GM19463 (cell line): Measurements from ENCODE around the gene APOBEC2.

ENCODE experiments used
- ATAC-seq: cut with Tn5 transposase; IDR thresholded peaks from one replicate; pipeline ENCODE4 v1.9.1; 2021; ENCODE audit warnings: mild to moderate bottlenecking, moderate library complexity; ENCODE audit not compliant: unreplicated experiment

Gene APOBEC2

GRCh38 chr6:41058783-41059181 lies 5.8 kb downstream of the APOBEC2 start:
- no peak for ATAC-seq

GRCh38 chr6:41059556-41059955 lies 6.6 kb downstream of the APOBEC2 start:
- ATAC-seq, result no peak

DNA sequence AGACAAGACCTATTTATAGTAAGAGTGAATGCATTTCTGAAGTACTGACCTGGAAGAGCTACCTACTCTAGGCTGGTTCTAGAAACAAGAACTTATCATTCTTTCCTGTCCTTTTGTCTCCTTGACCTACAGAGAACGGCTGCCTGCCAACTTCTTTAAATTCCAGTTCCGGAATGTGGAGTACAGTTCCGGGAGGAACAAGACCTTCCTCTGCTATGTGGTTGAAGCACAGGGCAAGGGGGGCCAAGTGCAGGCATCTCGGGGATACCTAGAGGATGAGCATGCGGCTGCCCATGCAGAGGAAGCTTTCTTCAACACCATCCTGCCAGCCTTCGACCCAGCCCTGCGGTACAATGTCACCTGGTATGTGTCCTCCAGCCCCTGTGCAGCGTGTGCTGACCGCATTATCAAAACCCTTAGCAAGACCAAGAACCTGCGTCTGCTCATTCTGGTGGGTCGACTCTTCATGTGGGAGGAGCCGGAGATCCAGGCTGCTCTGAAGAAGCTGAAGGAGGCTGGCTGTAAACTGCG lies 8.3 kb downstream of the APOBEC2 start:
- ATAC-seq, result no peak

- ATAC-seq, result no peak
Observed at GRCh38 chr6:41062056-41062455, 9.1 kb downstream of the APOBEC2 start.

GRCh38 chr6:41063884-41064285 lies 10.9 kb downstream of the APOBEC2 start:
- ATAC-seq, result no peak

- no peak for ATAC-seq
Observed at GRCh38 chr6:41064841-41065240, 11.8 kb downstream of the APOBEC2 start.

GRCh38 chr6:41065550-41066026 lies 12.6 kb downstream of the APOBEC2 start:
- no peak for ATAC-seq

DNA sequence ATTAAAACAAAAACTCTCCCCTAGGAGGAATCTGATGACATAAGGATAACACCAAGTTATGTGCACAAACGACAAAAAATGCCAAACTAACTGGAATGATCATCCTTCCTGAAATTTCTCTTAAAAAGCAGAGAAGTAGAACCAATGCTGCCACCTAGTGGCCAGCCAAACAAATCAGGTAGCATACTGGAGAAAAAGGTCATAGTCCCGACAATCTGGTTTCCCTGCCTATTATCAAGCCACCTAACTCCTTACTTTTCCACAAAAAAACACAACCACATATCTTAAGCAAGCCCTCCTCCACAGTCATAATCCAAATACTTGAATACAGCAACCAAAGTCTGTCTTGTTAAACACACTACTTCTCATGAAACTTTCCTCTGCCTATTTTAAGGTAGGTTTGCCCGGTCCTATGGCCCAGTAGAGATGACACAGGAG lies 13.9 kb downstream of the APOBEC2 start:
- ATAC-seq, result no peak

DNA sequence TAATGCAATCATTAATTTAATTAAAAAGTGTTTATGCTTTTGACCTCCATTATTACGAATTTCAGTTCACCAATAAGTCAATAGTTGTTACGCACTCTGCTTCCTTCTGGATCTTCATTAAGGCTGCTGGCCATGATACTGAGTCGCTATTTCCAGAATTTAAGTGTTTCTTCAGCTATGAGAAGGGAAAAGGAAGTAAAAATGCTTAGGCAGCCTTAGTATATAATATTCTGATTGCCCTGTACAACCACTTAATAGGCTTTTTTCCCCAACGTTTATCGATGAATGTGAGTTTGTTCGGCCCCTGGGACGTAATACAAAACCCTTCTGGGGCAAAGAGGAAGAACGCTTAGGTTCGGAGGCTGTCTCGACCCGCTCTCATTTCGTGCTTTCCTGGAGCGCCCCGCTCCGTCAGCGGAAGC lies 18.5 kb downstream of the APOBEC2 start:
- ATAC-seq, result no peak

DNA sequence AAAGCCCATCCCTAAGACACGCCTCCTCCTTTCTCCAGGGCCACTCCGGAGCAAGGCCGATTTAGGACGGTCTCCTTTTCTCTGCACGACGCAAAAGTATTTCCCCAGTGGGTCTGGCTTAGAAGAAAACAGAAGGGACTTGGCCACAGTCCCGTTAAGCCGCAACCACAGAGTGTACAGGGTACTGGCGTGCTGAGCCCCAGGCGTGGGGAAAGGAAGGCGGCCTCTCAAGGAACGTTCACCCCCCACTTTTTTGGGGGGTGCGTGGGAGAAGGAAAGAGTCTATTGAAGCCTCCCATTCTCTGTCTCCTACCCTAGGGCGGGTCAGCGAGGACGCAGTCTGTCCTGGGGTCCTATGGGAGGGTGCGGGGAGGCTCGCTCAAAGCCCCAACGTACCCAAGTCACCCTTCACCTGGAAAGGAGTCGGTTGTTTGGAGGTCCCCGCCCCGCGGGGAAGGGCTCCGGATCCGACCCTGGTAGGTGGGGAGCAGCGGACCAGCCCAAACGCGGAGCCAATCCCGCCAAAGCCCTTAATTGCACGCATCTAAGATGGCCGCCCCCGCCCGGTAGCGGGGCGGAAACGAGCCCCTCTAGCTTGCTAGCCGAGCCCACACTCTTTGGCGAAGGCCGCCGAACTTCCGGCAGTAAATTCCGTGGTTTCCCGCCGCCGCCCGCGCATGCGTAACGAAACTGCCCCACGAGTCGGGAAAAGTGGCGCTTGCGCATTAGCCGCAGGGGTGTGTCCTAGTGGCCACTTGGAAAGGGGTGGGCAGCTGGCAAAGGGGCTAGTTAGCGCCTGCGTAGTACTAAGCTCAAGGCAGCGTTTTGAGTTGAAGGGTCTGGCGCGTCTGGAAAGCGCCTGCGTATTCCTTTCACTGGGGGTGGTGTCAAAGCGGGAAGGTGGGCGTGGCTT lies 19.2 kb downstream of the APOBEC2 start, which contains the start of gene OARD1:
OARD1 (minus strand) TSS at position 434 of the 913 bp plus-strand sequence. CDS start 722 bp downstream, outside the sequence.
- ATAC-seq, result peak; percentile 63

DNA sequence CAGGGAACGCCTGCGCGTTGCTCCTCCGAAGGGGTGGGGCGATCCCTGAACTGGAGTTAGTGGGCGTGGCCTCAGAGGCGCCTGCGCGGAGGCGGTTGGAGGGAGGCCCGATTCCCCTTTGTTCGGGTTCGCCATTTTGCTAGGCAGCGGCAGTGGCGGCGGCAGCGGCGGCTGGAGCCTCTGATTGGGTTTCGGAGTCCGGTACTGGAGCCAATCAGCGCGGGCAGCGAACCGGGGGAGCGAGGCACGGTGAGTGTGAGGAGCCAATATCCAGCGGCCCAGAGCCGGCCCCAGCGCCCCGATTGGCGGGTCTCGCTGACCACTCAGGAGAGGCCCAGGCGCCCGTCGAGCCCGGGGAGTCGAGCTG lies 19.8 kb downstream of the APOBEC2 start, which contains the start of gene NFYA:
NFYA (plus strand) TSS at position 139 of the 367 bp plus-strand sequence. CDS start 6,116 bp downstream, outside the sequence.
- peak; percentile 62 for ATAC-seq

- peak; percentile 23 for ATAC-seq
Observed at GRCh38 chr6:41073203-41073967, 20.4 kb downstream of the APOBEC2 start.

DNA sequence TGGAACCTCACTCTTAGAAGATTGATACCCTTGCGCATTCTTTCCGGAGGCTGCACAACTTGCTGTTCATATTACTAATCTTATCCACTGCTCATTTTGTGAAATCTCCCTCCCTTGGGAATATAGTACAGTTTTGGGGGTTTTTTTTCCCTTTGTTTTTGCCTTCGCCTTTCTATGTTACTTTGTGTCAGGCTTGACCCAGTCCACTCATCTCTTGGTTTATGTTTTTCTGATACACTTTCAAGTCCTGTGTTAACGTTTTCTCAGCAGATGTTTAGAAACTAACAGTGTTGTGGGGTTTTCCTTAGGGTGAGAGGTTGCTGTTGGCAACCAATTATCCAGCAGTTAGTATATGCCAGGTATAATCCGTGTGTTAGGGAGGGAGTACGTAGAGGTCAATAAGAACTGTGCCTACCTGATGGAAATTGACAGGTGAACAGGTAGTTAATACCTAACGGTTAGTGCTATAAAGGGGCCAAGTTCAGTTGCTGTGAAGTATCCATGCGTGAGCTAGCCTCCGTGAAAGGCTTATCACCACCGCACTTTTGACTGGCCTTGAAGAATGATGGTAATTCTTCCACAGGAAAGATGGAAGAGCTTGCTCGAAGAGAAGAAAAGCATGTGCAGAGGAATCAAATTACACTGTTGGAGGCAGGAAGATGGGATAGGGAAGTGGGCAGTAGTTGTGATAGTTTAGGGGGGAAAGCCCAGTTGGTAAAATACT lies 21.1 kb downstream of the APOBEC2 start:
- ATAC-seq, result no peak

DNA sequence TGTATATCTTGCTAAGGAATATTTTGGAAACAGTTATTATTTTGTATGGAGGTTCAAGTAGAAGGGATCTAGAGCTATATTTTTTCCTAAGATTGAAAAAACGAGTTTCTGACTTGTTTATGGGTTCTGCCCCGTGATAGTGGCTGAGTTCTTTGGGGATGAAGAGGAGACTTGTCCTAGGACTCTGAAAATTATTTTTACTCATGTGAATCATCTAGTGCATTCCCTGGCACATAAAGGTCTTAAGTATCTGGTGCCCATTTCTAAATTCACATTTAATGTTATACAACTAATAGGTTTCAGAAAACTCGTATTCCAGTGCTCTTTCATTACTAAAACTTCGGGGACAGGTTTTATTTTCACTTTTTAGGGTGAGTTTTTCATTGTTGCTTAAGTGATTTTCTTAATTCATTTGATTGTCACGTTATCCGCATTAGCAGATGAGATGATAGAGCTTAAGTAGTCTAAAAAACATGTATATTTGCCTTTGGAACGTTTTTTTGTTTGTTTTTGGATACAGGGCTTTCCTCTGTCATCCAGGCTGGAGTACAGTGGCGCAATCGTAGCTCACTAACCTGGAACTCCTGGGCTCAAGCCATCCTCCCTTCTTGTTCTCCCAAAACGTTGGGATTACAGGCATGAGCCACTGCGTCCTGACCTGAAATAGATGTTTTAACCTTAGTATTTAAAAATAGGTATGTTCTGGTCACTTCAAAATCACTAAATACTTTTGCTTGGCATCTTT lies 21.9 kb downstream of the APOBEC2 start:
- no peak for ATAC-seq

DNA sequence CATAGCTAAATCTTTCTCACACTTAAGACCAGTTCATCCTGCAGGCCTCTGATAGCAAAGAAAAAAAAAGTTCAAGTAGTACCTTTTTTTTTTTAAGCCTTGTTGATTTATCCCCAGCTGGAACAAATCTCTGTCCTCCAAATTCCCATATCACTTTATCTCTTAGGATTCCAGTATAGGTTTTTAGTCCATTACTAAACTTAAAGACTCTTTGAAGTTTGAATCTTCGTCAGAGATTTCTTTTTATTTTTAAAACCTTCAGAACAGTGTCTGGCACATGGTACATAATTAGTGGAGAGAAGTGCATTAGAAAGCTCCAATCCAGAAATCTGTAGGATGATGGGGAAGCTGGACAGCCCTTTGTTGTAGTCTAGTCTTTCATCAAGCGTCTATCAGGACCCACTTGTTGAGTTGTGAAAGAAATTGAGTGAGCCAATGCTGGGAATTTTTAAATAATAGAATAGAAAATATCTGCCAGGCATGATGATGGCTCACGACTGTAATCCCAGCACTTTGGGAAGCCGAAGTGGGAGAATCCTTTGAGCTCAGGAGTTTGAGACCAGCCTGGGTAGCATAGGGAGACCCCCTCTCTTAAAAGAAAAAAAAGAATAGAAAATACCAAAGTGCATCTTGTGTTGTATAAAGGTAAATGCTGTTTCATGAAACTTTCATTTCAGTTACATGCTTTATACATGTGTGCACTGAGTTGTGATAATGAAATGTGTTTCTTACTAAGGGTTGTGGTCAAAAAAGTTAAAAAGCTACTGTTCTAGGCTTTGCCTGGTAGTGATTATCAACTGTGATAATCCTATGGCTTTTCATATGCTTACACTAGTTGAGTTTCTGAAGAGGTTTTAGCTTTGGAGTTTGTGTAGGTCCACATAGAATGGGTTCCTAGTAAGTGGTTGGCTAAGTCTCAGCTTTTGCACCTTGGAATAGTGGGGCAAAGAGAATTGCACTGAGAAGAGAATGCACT lies 22.9 kb downstream of the APOBEC2 start:
- no peak for ATAC-seq

DNA sequence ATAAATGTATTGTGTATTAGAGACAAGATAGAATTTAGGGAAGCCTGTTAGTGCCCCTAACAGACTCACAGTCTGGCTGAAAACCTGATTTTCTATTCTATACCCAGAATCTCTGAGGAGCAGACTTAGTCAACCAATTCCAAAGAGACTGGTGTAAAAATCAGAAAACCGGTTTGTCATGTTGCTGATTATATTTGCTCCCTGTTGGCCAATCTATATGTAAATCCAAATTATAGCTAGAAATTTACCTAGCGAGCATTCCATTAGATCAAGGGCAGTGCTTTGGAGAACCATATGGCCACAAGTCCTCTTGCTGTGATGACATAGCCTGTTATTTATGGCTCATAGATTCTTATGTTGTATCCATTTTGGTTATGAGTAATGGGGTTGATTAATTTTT lies 24.5 kb downstream of the APOBEC2 start:
- no peak for ATAC-seq

DNA sequence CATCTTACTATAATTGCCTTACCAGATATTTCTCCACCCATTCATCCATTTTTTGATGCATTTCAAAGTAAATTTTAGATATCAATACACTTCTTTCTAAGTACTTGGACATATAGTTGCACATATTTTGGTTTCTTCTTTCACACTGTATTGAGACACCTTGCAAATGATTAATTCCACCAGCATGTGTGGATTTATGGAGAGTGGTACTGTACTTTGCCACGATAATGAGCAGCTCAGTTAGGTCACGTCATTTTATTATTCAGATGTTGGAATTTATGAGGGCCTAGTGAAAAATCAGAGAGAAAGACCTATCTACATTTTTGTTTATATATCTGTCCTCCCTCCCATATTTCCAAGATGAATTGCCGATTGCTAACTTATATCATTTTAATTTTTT lies 25.1 kb downstream of the APOBEC2 start:
- ATAC-seq, result no peak

DNA sequence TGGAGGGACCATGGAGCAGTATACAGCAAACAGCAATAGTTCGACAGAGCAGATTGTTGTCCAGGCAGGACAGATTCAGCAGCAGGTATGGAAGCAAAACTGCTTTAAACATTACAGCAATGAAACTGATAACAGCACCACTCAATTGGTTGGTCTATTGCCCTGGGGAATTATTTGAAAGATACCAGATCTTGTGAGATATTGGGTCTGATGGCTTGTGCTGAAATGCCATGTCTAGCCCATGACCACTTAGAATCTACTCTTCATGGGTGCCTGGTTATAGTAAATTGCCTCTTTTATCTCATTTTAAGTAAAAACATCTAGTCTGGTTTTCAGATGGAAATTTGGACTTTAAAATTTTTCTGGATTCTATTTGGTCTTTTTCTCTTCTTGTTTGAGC lies 26.1 kb downstream of the APOBEC2 start:
- ATAC-seq, result no peak

DNA sequence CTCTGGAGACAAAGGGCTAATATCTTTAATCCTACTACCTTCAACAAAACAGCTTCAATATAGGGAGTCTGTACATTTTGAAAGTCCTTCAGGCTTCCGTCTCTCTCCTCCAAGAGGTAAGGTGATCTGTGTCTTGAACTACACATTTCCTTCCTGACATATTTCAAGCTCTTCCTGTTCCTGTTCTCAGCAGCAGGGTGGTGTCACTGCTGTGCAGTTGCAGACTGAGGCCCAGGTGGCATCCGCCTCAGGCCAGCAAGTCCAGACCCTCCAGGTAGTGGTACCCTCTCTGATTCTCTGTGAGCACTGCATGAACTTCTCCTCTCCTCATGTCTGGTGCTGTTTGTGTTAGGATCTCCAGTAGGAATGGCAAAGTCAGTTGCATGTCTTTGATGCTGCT lies 27.6 kb downstream of the APOBEC2 start:
- ATAC-seq, result no peak
